ENCODE measurements around the gene CD300LF. TPM values are rescaled to one million over a fixed set of nuclear protein-coding genes. Genes with fewer than 3 reads are reported as not detected.
A peak's percentile ranks its signal among the peaks of the same experiment; 100 is the strongest.

Gene CD300LF
- total and polyA plus RNA-seq, 9 of the 15 experiments (the other 6 are each of a cell fraction or from before 2014, with no cell fraction given): not detected

GRCh38 chr17:74694081-74694480, 18.6 kb downstream of the CD300LF start:
- TF ChIP-seq E2F4 (CRISPR knock-in tag; IDR thresholded peaks at IDR 0.05; ENCODE audit: low read depth) (no peak), ZNF12 (CRISPR knock-in tag; IDR thresholded peaks at IDR 0.05) (peak; percentile 90)
- Histone ChIP-seq H3K9me1 (ENCODE audit: control insufficient read depth, insufficient read depth, low read length) (no peaks in the 10 kb centered on the region), H3K4me3 (no peak overlapping the region), H3K9ac (ENCODE audit: insufficient read depth in 1 of 2, low read depth in 2 of 2, low read length in 2 of 2) (no peak overlapping the region), H3K4me1 (replicated peaks in 1 of 2; ENCODE audit: control insufficient read depth in 2 of 2, insufficient read depth in 2 of 2, low read length in 2 of 2) (no peaks in the 10 kb centered on the region), H2AFZ (ENCODE audit: low read depth, low read length) (no peak overlapping the region), H3K9me3 (replicated peaks; ENCODE audit: control insufficient read depth, insufficient read depth, low read depth, low read length) (no peaks in the 10 kb centered on the region), H3K79me2 (ENCODE audit: control insufficient read depth, insufficient read depth, low read length) (no peaks in the 10 kb centered on the region), H4K20me1 (replicated peaks; ENCODE audit: control insufficient read depth, insufficient read depth, low read length) (no peaks in the 10 kb centered on the region; the same call in 1 of the 2 replicates), H3K27me3 (ENCODE audit: control insufficient read depth in 2 of 2, insufficient read depth in 2 of 2, low read length in 2 of 2) (peaks cover 18 to 52% of the 10 kb centered on the region in 2 experiments; a peak in 4 of 5 replicates), H3K4me2 (ENCODE audit: insufficient read depth, low read length) (no peak overlapping the region), H3K27ac (ENCODE audit: extremely low read depth, low read depth, low read length) (no peak overlapping the region), H3K36me3 (ENCODE audit: control insufficient read depth, insufficient read depth, low read length) (no peaks in the 10 kb centered on the region)
- FAIRE-seq: no peak
- WGBS (ENCODE audit: insufficient coverage, low coverage, missing lambda C conversion rate): 2% methylated on average over 4 of the region's 4 CpGs
- ChIA-PET CTCF (ENCODE audit: low intra/inter-chr PET ratio) (no interaction called here), POLR2A (no interaction called here)
- intact Hi-C loops (cut with micrococcal nuclease) (no loop called here), in situ Hi-C loops (cut with MboI) (no loop called here)
- no TSS peak for BruUV-seq (replicated peaks)
- no peak for ATAC-seq
- no peak for DNase-seq (ENCODE audit: extremely low read depth in 1 of 4, low spot score in 3 of 4)

- Histone ChIP-seq H4K20me1 (replicated peaks; ENCODE audit: control insufficient read depth, insufficient read depth, low read length) (no peaks in the 10 kb centered on the region; the same call in 1 of the 2 replicates), H3K9ac (ENCODE audit: insufficient read depth in 1 of 2, low read depth in 2 of 2, low read length in 2 of 2) (no peak overlapping the region), H3K4me3 (no peak overlapping the region), H3K4me1 (replicated peaks in 1 of 2; ENCODE audit: control insufficient read depth in 2 of 2, insufficient read depth in 2 of 2, low read length in 2 of 2) (no peaks in the 10 kb centered on the region), H3K4me2 (ENCODE audit: insufficient read depth, low read length) (no peak overlapping the region), H2AFZ (ENCODE audit: low read depth, low read length) (no peak overlapping the region), H3K79me2 (ENCODE audit: control insufficient read depth, insufficient read depth, low read length) (no peaks in the 10 kb centered on the region), H3K27ac (ENCODE audit: extremely low read depth, low read depth, low read length) (no peak overlapping the region), H3K36me3 (ENCODE audit: control insufficient read depth, insufficient read depth, low read length) (no peaks in the 10 kb centered on the region), H3K9me1 (ENCODE audit: control insufficient read depth, insufficient read depth, low read length) (no peaks in the 10 kb centered on the region), H3K27me3 (ENCODE audit: control insufficient read depth in 2 of 2, insufficient read depth in 2 of 2, low read length in 2 of 2) (peaks cover 15 to 49% of the 10 kb centered on the region in 2 experiments; a peak in 4 of 5 replicates), H3K9me3 (replicated peaks; ENCODE audit: control insufficient read depth, insufficient read depth, low read depth, low read length) (no peaks in the 10 kb centered on the region)
- ATAC-seq: no peak
- no peak for DNase-seq (ENCODE audit: extremely low read depth in 1 of 4, low spot score in 3 of 4)
- BruUV-seq (replicated peaks): no TSS peak
- POLR2A ChIA-PET: no interaction called here
- in situ Hi-C loops (cut with MboI): no loop called here
- under 1% methylated on average over 8 of the region's 8 CpGs for WGBS (ENCODE audit: insufficient coverage, low coverage, missing lambda C conversion rate)
- no peak for FAIRE-seq
- intact Hi-C loops (cut with micrococcal nuclease): no loop called here
- CTCF ChIA-PET (ENCODE audit: low intra/inter-chr PET ratio): no interaction called here
- TF ChIP-seq SMAD1 (IDR thresholded peaks at IDR 0.05; ENCODE audit: low read depth, low read length, partially characterized antibody): no peak
- no peak for TF ChIP-seq ZNF609 (CRISPR knock-in tag; IDR thresholded peaks at IDR 0.05; ENCODE audit: borderline replicate concordance)
- no peak for TF ChIP-seq NELFE (IDR thresholded peaks at IDR 0.05; ENCODE audit: insufficient read depth, insufficient read length)
- no peak for TF ChIP-seq HDAC8 (tag; IDR thresholded peaks at IDR 0.05)
- no peak for TF ChIP-seq HNRNPLL (IDR thresholded peaks at IDR 0.05; ENCODE audit: low read depth, low read length, poor library complexity, severe bottlenecking)
- TF ChIP-seq ZNF184 (CRISPR knock-in tag; IDR thresholded peaks at IDR 0.05): no peak
- no peak for TF ChIP-seq DMBX1 (CRISPR knock-in tag; IDR thresholded peaks at IDR 0.05; ENCODE audit: borderline replicate concordance)
Measured at GRCh38 chr17:74691151-74691550, 21.6 kb downstream of the CD300LF start.

Measured in K562 (cell line).